K562 (cell line): ENCODE results near the gene TMBIM4. TPM values are rescaled to one million over a fixed set of nuclear protein-coding genes. Genes with fewer than 3 reads are reported as not detected.

Experiments used
- ATAC-seq: fragments of 200-7000 bp; cut with Tn5 transposase; 3 replicates; pipeline ENCODE4 v1.9.1; 2020; ENCODE audit warnings: moderate library complexity
- BruUV-seq: library from RNA; stranded (reverse); fragments of 400-500 nt; replicated peaks from 2 replicates; lab custom pipeline; 2021; lab: Mats Ljungman, UMichigan
- CTCF ChIA-PET: fragments of 300-600 bp; formaldehyde crosslinking; extraction: SDS; loops from one replicate; lab custom pipeline; 2021; ENCODE audit warnings: low intra/inter-chr PET ratio; lab: Yijun Ruan, JAX
- POLR2A ChIA-PET: fragments of 300-600, 350-650 bp; sonication (Branson Sonifier 250); formaldehyde crosslinking; extraction: SDS; loops from one replicate; lab custom pipeline; 2021; ENCODE audit warnings: antibody characterized with exemption, inconsistent platforms; lab: Yijun Ruan, JAX
- DNase-seq, 4 experiments: peaks; one replicate each; pipeline versions ENCODE4 v3.0.0 to v3.0.0-alpha.2; 2011 to 2018; ENCODE audit warnings: low spot score in 3 of 4, mixed read lengths in 3 of 4; ENCODE audit errors: extremely low read depth in 1 of 4
- FAIRE-seq: peaks from 2 replicates; lab custom pipeline; 2011; peaks lifted over from hg19 to GRCh38; lab: Jason Lieb, UNC
- H2AFZ ChIP-seq: 2 replicates; pipeline ENCODE4 v1.6.0; 2011; ENCODE audit warnings: low read depth, low read length, control low read depth, inconsistent platforms
- H3K27ac ChIP-seq: fragments of 200-600 bp; 3 replicates; pipeline ENCODE4 v1.8.0; 2011; ENCODE audit warnings: low read depth, mild to moderate bottlenecking, control low read depth, inconsistent platforms, low read length, moderate library complexity, mixed read lengths; ENCODE audit errors: extremely low read depth
- H3K27me3 ChIP-seq, 2 experiments: fragments of 300-600 bp in 1 of 2; 2 replicates in 1 of 2; 3 replicates in 1 of 2; pipeline versions ENCODE4 v1.6.0 to v1.8.0; 2011; ENCODE audit warnings: inconsistent platforms in 2 of 2, low read length in 2 of 2, mild to moderate bottlenecking in 1 of 2, mixed read lengths in 1 of 2, moderate library complexity in 1 of 2; ENCODE audit not compliant: control insufficient read depth in 2 of 2, insufficient read depth in 2 of 2
- H3K36me3 ChIP-seq: fragments of 300-600 bp; 3 replicates; pipeline ENCODE4 v1.8.0; 2011; ENCODE audit warnings: mild to moderate bottlenecking, low read length, inconsistent platforms; ENCODE audit not compliant: control insufficient read depth, insufficient read depth
- H3K4me1 ChIP-seq, 2 experiments: fragments of 200-600 bp in 1 of 2; replicated peaks in 1 of 2; 2 replicates in 1 of 2; 3 replicates in 1 of 2; pipeline versions ENCODE4 v1.5.1 to v1.8.0; 2011; ENCODE audit warnings: inconsistent platforms in 2 of 2, low read length in 2 of 2, mild to moderate bottlenecking in 1 of 2, mixed read lengths in 1 of 2, moderate library complexity in 1 of 2; ENCODE audit not compliant: control insufficient read depth in 2 of 2, insufficient read depth in 2 of 2
- H3K4me2 ChIP-seq: 2 replicates; pipeline ENCODE4 v1.6.1; 2011; ENCODE audit warnings: low read length, control low read depth, inconsistent platforms, mixed read lengths; ENCODE audit not compliant: insufficient read depth
- H3K4me3 ChIP-seq: fragments of 200-600 bp; sonication (generic), shearing (Covaris generic); 2 replicates; pipeline ENCODE4 v1.5.1; 2016; ENCODE audit warnings: control low read depth, inconsistent platforms
- H3K79me2 ChIP-seq: fragments of 200-600 bp; 3 replicates; pipeline ENCODE4 v1.8.0; 2011; ENCODE audit warnings: low read length, inconsistent platforms; ENCODE audit not compliant: control insufficient read depth, insufficient read depth
- H3K9ac ChIP-seq, 2 experiments: 2 replicates each; pipeline versions ENCODE4 v1.6.0 to v1.6.1; 2011; ENCODE audit warnings: low read depth in 2 of 2, low read length in 2 of 2, control low read depth in 1 of 2, inconsistent platforms in 1 of 2, mild to moderate bottlenecking in 1 of 2, mixed read lengths in 1 of 2; ENCODE audit not compliant: insufficient read depth in 1 of 2
- H3K9me1 ChIP-seq: one replicate; pipeline ENCODE4 v1.6.0; 2011; ENCODE audit warnings: inconsistent platforms, mild to moderate bottlenecking, low read length, moderate library complexity; ENCODE audit not compliant: control insufficient read depth, insufficient read depth
- H3K9me3 ChIP-seq: replicated peaks from 2 replicates; pipeline ENCODE4 v1.5.1; 2011; ENCODE audit warnings: low read depth, low read length, inconsistent platforms; ENCODE audit not compliant: control insufficient read depth, insufficient read depth
- H4K20me1 ChIP-seq: replicated peaks from 2 replicates; pipeline ENCODE4 v1.6.1; 2011; ENCODE audit warnings: low read length, inconsistent platforms, mixed read lengths; ENCODE audit not compliant: control insufficient read depth, insufficient read depth
- EGR1 ChIP-seq: fragments of 450-650 bp; conservative IDR thresholded peaks from 2 replicates; pipeline ENCODE4 v1.6.1; 2017; ENCODE audit warnings: mild to moderate bottlenecking
- SMARCE1 ChIP-seq: fragments of 450-650 bp; IDR thresholded peaks from 2 replicates; pipeline ENCODE4 v1.7.1; 2016; ENCODE audit warnings: mild to moderate bottlenecking
- U2AF2 ChIP-seq: fragments of 200-400 bp; formaldehyde crosslinking; optimal IDR thresholded peaks from 2 replicates; pipeline ENCODE3; 2017; ENCODE audit warnings: low read depth, mild to moderate bottlenecking, low read length
- WGBS: fragments of 100-300 bp; shearing (Covaris generic); methylation state at CpG from one replicate; pipeline ENCODE4 v1.1.6; 2016; ENCODE audit warnings: low coverage, mixed read lengths; ENCODE audit not compliant: insufficient coverage; ENCODE audit errors: missing lambda C conversion rate; 5-methylcytosine and 5-hydroxymethylcytosine counted together
- in situ Hi-C: fragments of 300-500 bp; cut with MboI; formaldehyde crosslinking; loops from 4 replicates; pipeline ENCODE4 v1.15.0; 2018; ENCODE audit warnings: inconsistent platforms, mixed read lengths
- intact Hi-C: fragments of 100-400 bp; cut with micrococcal nuclease; formaldehyde crosslinking; loops from 2 replicates; pipeline ENCODE4 v1.14.2; 2022
- polyA plus RNA-seq, 8 experiments: library from polyadenylated mRNA; depleted of rRNA in 4 of 8; stranded (reverse) in 5 of 8; unstranded in 3 of 8; fragments of >200 nt; fragmentation: Nextera tagmentation in 2 of 8; fragmentation: Illumina TruSeq in 1 of 8; extraction: Ambion mirVana in 2 of 8; extraction: Trizol in 1 of 8; gene quantifications; 2 replicates each; pipeline versions ENCODE4 v1.2.1 to v1.2.3, GENCODE V29; 2011 to 2014; ENCODE audit warnings: inconsistent platforms in 1 of 8, missing spikeins in 1 of 8
- total RNA-seq, 7 experiments: library from RNA; depleted of rRNA in 6 of 7; stranded (reverse); fragments of >200 nt in 6 of 7; fragmentation: Illumina TruSeq in 2 of 7; extraction: Trizol in 2 of 7; gene quantifications; 2 replicates each; pipeline versions ENCODE4 v1.2.1 to v1.2.3, GENCODE V29; 2011 to 2021; ENCODE audit warnings: low replicate concordance in 1 of 7
- TF ChIP-seq, protein P1 (sequence below), 3 experiments: IDR thresholded peaks in 2 of 3; conservative IDR thresholded peaks in 1 of 3; 2 replicates each; pipeline ENCODE4 v1.5.1; 2011 to 2012; ENCODE audit warnings: low read length in 3 of 3, mild to moderate bottlenecking in 3 of 3, control low read depth in 2 of 3, improper control_type of control experiment in 1 of 3, inconsistent platforms in 1 of 3, low read depth in 1 of 3, mixed read lengths in 1 of 3, moderate library complexity in 1 of 3; ENCODE audit not compliant: insufficient read depth in 2 of 3
- TF ChIP-seq, protein P2 (sequence below), 2 experiments: fragments of 450-650 bp; IDR thresholded peaks; 2 replicates each; pipeline ENCODE4 v1.6.1; 2016
- TF ChIP-seq, protein P3 (sequence below), 2 experiments: fragments of 450-650 bp; IDR thresholded peaks; 2 replicates each; pipeline ENCODE4 v1.6.1; 2018; ENCODE audit warnings: mild to moderate bottlenecking in 2 of 2, low read depth in 1 of 2; ENCODE audit not compliant: partially characterized antibody in 2 of 2

Gene TMBIM4
- total and polyA plus RNA-seq, 9 of the 15 experiments (the other 6 are each of a cell fraction or from before 2014, with no cell fraction given), result 18.6 to 272 (median 50.0) TPM

DNA sequence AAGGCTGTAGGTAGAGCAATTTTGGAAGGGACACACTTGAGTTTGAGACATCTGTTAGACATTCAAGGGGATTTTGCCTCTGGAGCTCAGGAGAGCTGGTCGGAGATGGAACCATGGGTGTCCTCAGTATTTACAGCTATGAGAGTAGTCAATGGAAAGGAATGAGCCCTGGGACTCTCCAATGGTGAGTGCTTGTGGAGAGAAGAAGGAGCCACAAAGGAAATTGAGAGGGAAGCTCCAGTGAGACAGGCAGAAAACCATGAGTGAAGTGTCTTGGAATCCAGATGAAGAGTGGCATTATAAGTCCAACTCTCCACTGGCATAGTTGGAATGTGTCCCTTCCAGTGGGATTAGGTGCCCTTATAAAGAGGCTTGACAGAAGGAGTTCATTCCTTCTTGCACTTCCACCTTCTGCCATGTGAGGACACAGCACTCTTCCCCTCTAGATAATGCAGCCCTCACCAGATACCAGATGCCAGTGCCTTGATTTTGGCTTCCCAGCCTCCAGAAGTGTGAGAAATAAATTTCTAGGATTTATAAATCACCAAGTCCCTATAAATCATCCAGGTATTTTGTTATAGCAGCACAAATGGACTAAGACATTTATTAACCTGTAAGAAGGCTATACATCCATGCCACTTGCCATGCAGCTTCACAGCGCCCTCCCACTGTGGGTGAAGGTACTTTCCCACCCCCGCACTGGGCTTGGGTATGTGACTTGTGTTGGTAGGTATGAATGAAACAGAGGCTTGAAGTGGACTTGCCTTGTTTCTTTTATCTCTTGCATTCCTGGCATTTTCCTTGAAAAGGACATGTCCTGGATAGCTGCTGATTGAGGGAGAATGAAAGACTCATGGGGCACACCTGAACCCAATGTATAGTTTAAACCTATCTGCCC lies 66.5 kb downstream of the TMBIM4 start:
- H3K9me3 ChIP-seq, result no peaks in the 10 kb centered on the region
- no peak overlapping the region for H3K27ac ChIP-seq
- H4K20me1 ChIP-seq, result no peaks in the 10 kb centered on the region
- H3K79me2 ChIP-seq, result no peaks in the 10 kb centered on the region
- no peak for FAIRE-seq
- peak; percentile 61; the same call in 1 of the 3 replicates for ATAC-seq
- in situ Hi-C loops (no loop called here), intact Hi-C loops (loop anchor here (10.0 kb wide), 1 partner anchor 118 kb away; no protein-coding TSS in a partner anchor)
- no TSS peak for BruUV-seq
- no peaks in the 10 kb centered on the region for H3K36me3 ChIP-seq
- H2AFZ ChIP-seq, result no peak overlapping the region
- TF ChIP-seq, protein P1, sequence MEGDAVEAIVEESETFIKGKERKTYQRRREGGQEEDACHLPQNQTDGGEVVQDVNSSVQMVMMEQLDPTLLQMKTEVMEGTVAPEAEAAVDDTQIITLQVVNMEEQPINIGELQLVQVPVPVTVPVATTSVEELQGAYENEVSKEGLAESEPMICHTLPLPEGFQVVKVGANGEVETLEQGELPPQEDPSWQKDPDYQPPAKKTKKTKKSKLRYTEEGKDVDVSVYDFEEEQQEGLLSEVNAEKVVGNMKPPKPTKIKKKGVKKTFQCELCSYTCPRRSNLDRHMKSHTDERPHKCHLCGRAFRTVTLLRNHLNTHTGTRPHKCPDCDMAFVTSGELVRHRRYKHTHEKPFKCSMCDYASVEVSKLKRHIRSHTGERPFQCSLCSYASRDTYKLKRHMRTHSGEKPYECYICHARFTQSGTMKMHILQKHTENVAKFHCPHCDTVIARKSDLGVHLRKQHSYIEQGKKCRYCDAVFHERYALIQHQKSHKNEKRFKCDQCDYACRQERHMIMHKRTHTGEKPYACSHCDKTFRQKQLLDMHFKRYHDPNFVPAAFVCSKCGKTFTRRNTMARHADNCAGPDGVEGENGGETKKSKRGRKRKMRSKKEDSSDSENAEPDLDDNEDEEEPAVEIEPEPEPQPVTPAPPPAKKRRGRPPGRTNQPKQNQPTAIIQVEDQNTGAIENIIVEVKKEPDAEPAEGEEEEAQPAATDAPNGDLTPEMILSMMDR (IDR thresholded peaks at IDR 0.05 in 2 of 3, conservative IDR thresholded peaks at IDR 0.05 in 1 of 3; ENCODE audit: insufficient read depth in 2 of 3, low read depth in 1 of 3, low read length in 3 of 3), result peak; percentile 26 to 59 (median 39); a peak in 4 of 6 replicates
- peak; percentile 78 for TF ChIP-seq EGR1
- no peak for TF ChIP-seq SMARCE1
- no peak for TF ChIP-seq U2AF2
- TF ChIP-seq, protein P2, sequence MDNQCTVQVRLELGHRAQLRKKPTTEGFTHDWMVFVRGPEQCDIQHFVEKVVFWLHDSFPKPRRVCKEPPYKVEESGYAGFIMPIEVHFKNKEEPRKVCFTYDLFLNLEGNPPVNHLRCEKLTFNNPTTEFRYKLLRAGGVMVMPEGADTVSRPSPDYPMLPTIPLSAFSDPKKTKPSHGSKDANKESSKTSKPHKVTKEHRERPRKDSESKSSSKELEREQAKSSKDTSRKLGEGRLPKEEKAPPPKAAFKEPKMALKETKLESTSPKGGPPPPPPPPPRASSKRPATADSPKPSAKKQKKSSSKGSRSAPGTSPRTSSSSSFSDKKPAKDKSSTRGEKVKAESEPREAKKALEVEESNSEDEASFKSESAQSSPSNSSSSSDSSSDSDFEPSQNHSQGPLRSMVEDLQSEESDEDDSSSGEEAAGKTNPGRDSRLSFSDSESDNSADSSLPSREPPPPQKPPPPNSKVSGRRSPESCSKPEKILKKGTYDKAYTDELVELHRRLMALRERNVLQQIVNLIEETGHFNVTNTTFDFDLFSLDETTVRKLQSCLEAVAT (IDR thresholded peaks at IDR 0.05), result no peak
- TF ChIP-seq, protein P3, sequence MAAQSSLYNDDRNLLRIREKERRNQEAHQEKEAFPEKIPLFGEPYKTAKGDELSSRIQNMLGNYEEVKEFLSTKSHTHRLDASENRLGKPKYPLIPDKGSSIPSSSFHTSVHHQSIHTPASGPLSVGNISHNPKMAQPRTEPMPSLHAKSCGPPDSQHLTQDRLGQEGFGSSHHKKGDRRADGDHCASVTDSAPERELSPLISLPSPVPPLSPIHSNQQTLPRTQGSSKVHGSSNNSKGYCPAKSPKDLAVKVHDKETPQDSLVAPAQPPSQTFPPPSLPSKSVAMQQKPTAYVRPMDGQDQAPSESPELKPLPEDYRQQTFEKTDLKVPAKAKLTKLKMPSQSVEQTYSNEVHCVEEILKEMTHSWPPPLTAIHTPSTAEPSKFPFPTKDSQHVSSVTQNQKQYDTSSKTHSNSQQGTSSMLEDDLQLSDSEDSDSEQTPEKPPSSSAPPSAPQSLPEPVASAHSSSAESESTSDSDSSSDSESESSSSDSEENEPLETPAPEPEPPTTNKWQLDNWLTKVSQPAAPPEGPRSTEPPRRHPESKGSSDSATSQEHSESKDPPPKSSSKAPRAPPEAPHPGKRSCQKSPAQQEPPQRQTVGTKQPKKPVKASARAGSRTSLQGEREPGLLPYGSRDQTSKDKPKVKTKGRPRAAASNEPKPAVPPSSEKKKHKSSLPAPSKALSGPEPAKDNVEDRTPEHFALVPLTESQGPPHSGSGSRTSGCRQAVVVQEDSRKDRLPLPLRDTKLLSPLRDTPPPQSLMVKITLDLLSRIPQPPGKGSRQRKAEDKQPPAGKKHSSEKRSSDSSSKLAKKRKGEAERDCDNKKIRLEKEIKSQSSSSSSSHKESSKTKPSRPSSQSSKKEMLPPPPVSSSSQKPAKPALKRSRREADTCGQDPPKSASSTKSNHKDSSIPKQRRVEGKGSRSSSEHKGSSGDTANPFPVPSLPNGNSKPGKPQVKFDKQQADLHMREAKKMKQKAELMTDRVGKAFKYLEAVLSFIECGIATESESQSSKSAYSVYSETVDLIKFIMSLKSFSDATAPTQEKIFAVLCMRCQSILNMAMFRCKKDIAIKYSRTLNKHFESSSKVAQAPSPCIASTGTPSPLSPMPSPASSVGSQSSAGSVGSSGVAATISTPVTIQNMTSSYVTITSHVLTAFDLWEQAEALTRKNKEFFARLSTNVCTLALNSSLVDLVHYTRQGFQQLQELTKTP (IDR thresholded peaks at IDR 0.05; ENCODE audit: low read depth in 1 of 2, partially characterized antibody in 2 of 2), result no peak
- TF ChIP-seq, all 486 proteins: peak for 2
- POLR2A ChIA-PET, result interaction anchor here (0.7 kb wide), 1 partner anchor 196 kb away, joined by 3 read pairs; no protein-coding TSS in a partner anchor
- Histone ChIP-seq H3K4me2 (no peak overlapping the region), H3K9me1 (no peaks in the 10 kb centered on the region), H3K4me3 (no peak overlapping the region), H3K27me3 (no peaks in the 10 kb centered on the region), H3K4me1 (no peaks in the 10 kb centered on the region), H3K9ac (no peak overlapping the region)
- WGBS, result 0% methylated on average over 3 of the region's 3 CpGs
- CTCF ChIA-PET, result no interaction called here
- DNase-seq, result peak in 3 of 4 experiments; percentile 12 to 37 (median 20)
